GM18868 (cell line): Measurements from ENCODE around the gene APOE.
A peak's percentile ranks its signal among the peaks of the same experiment; 100 is the strongest.

Experiments
- ATAC-seq: cut with Tn5 transposase; IDR thresholded peaks from one replicate; pipeline ENCODE4 v1.9.1; 2021; ENCODE audit warnings: mild to moderate bottlenecking, moderate library complexity; ENCODE audit not compliant: unreplicated experiment

APOE gene

GRCh38 chr19:44948763-44949374, 43.3 kb downstream of the APOE start:
- no peak for ATAC-seq

- ATAC-seq, result no peak
These were observed 44.0 kb downstream of the APOE start for GRCh38 chr19:44949550-44949949.

- no peak for ATAC-seq
These were observed 45.9 kb downstream of the APOE start for GRCh38 chr19:44951179-44952159.

DNA sequence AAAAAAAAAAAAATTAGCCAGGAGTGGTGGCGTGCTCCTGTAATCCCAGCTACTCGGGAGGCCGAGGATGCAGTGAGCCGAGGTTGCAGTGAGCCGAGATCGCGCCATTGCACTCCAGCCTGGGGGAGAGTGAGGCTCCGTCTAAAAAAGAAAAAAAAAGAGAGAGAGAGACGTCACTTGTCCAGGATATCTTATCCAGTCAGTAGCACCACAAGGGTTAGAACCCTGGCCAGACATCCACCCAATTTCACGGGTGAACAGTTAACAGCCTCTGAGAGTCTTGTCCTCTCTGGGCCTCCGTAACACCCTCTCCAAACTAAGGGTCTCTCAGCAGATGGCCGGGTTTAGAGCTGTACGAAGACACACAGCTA, 48.7 kb downstream of the APOE start:
- ATAC-seq, result no peak

DNA sequence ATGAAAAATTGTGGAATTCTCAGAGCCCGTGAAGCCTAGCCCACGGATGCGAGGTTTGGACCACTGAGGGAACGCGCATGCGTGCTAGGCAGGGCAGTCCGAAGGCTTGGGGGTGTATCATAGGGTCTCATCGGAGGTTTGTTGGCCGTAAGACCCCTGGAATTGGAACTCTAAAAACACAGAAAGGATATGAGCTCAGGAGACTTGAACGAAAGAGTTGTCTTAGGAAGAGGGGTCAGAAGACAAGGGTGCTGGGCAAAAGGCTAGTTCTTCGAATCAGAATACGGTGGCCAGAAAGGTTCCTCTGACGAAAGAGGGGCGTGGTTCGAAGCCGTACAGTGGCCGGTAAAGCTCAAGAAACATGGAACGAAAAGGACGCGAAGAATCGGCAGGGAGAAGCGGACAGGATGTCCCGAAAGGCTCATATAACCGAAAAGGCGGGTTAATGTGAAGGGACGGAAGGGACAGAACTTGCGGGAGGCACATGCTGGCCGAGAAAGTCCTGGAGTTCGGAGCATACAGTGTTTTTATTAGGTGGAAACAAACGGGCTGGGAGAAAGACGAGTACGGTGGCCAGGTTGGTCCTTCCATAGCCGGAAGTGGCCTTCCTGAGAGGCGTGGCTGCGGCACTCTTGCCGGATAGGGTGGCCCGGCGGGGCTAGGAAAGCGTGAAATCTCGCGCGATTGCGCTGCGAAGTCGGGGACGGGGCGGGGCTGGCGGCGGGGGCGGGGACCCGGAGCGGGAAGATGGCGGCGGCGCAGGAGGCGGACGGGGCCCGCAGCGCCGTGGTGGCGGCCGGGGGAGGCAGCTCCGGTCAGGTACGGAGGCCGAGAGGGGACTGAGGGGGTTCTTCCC, 49.3 kb downstream of the APOE start, which contains the start of gene CLPTM1:
TSS of gene CLPTM1 (plus strand) at position 732 of the 856 bp plus-strand sequence. CDS start at position 748, 16 bp downstream.
- ATAC-seq, result peak; percentile 82

DNA sequence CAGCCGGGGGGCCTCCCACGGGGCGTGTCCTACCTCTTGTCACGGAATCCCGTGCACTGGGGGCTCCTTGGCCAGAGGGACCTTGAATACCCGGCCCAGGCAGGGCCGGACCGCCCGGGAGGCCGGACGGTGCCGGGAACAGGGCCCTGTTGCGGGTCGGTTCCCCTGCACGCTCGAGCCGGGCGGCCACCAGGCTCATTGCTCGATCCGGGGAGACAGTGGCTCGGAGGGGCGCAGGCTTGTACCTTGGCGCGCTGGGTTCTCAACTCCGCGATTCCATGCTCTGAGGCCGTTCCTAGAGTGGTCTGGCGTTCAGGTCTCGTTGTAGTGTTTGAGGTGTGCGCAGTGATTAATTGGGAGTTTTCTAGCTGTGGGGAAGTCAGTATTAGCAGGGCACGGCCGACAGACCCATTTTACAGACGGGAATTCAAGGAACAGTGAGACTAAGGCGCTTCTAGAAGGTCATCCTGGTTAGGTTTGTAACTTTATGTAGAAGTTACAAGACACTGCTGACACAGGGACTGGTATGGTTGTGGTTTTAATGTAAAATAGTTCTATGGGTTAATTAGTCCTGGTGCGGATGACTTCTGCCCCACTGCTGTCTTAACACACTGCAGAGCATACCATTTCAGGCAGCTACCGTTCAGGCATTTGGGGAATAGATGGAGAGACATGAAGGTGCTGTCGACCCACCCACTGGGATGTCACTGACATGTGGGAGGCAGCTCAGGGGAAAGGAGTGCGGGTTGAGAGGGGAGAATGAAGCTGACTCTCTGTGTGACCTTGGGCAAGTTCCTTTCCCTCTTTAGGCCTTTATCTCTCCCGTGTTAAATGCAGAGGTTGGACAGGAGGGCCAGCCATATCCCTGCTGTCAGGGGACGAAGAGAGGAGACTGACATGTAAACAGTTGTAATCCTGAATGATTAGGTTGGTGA, 50.2 kb downstream of the APOE start:
- no peak for ATAC-seq

- ATAC-seq, result no peak
These were observed 51.9 kb downstream of the APOE start for GRCh38 chr19:44957526-44957925.

DNA sequence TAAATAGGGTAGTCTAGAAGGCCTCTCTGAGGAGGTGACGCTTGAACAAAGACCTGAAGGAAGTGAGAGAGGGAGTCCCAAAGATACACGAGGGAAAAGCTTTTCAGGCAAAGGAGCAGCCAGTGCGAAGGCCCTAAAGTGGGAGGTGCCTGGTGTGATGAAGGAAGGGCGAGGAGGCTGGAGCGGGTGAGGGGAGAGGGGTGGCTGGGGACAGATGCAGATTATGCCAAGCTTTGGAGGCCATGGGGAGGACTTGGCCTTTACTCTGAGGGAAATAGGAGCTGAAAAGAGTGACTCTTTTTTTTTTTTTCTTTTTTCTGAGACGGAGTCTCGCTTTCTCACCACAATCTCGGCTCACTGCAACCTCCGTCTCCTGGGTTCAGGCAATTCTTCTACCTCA, 52.5 kb downstream of the APOE start:
- ATAC-seq, result no peak
